NCI-H446 (cell line): ENCODE measurements around the gene RASSF7.
A peak's percentile ranks its signal among the peaks of the same experiment; 100 is the strongest.
"Not testable (repeated sequence)": the region's sequence is repeated elsewhere in the genome, so short reads cannot be mapped to it uniquely, and the experiment has no call there.

Source experiments
- DNase-seq, 2 experiments: peaks; one replicate each; lab custom pipeline; 2025; lab: John Stamatoyannopoulos, UW

RASSF7 gene

GRCh38 chr11:560305-561147 is at the start of gene RASSF7, which contains the start of gene LMNTD2:
Gene RASSF7 (plus strand): TSS chr11:560970. CDS start chr11:561769, 799 bp downstream.
Gene LMNTD2 (minus strand): TSS chr11:560738. CDS start chr11:560716, 22 bp downstream.
- DNase-seq: peak; percentile 75 to 92

DNA sequence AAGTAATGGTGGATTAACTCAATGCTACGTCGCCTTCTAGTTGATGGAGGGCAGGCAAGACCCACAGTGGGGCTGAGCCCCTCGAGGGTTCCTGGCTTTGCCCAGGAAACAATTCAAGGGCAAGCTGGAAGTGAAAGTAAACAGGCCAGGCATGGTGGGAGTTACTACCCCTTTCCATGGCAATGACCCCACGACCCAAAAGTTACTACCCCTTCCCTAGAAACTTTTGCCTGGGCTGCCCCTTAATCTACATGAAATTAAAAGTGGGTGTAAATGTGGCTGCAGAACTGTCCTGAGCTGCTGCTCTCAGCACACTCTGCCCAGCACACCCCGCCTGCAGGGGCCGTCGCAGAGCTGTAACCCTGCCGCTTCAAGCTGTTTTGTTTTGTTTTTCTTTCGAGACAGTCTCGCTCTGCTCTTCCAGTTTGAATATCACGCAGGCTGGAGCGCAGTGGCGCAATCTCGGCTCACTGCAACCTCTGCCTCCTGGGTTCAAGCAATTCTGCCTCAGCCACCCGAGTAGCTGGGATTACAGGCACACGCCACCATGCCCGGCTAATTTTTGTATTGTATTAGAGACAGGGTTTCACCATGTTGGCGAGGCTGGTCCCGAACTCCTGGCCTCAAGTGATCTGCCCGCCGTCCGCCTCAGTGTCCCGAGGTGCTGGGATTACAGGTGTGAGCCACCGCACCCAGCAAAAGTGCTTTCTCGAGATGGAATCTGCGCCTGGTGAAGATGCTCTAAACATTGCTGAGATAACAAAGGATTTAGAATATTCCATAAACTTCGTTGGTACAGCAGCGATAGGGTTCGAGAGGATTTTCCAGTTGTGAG is 47.8 kb upstream of the RASSF7 start:
- no peak for DNase-seq

- no peak for DNase-seq
These were observed 46.2 kb upstream of the RASSF7 start for GRCh38 chr11:514606-515005.

- DNase-seq: no peak
These were observed 45.6 kb upstream of the RASSF7 start for GRCh38 chr11:515131-515530.

DNA sequence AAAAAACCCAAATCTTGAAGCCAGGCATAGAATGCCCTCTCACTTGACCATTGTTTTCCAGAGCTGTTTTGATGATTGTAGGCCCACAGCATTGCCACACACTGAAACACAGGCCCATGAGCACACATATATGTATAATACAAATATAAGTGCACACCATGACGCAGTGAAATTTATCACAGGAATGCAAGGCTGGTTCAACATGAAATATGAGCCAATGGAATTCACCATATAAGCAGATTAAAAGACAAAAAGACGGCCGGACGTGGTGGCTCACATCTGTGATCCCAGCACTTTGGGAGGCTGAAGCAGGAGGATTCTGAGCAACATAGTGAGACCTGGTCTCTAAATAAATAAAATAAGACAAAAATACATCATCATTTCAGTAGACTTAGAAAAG is 44.4 kb upstream of the RASSF7 start:
- no peak for DNase-seq

DNA sequence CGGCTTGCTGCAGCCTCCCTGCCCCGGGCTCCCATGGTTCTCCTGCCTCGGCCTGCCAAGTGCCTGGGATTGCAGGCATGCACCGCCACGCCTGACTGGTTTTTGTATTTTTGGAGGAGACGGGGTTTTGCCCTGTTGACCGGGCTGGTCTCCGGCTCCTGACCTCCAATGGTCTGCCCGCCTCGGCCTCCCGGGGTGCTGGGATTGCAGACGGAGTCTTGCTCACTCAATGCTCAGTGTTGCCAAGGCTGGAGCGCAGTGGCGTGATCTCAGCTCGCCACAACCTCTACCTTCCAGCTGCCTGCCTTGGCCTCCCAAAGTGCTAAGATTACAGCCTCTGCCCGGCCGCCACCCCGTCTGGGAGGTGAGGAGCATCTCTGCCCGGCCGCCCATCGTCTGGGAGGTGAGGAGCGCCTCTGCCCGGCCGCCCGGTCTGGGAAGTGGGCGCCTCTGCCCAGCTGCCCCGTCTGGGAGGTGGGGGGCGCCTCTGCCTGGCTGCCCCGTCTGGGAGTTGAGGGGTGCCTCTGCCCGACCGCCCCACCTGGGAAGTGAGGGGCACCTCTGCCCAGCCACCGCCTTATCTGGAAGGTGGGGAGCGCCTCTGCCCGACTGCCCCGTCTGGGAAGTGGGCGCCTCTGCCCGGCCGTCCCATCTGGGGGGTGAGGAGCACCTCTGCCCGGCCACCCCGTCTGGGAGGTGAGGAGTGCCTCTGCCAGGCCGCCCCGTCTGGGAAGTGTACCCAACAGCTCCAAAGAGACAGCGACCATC is 43.7 kb upstream of the RASSF7 start:
- not testable (repeated sequence) for DNase-seq

- no peak for DNase-seq
These were observed 42.1 kb upstream of the RASSF7 start for GRCh38 chr11:518463-519202.

GRCh38 chr11:520428-521176 is 40.2 kb upstream of the RASSF7 start:
- DNase-seq: no peak

GRCh38 chr11:521177-521688 is 39.5 kb upstream of the RASSF7 start:
- DNase-seq: no peak

- no peak for DNase-seq
These were observed 34.6 kb upstream of the RASSF7 start for GRCh38 chr11:526192-526591.

GRCh38 chr11:528166-528814 is 32.5 kb upstream of the RASSF7 start:
- no peak for DNase-seq

DNA sequence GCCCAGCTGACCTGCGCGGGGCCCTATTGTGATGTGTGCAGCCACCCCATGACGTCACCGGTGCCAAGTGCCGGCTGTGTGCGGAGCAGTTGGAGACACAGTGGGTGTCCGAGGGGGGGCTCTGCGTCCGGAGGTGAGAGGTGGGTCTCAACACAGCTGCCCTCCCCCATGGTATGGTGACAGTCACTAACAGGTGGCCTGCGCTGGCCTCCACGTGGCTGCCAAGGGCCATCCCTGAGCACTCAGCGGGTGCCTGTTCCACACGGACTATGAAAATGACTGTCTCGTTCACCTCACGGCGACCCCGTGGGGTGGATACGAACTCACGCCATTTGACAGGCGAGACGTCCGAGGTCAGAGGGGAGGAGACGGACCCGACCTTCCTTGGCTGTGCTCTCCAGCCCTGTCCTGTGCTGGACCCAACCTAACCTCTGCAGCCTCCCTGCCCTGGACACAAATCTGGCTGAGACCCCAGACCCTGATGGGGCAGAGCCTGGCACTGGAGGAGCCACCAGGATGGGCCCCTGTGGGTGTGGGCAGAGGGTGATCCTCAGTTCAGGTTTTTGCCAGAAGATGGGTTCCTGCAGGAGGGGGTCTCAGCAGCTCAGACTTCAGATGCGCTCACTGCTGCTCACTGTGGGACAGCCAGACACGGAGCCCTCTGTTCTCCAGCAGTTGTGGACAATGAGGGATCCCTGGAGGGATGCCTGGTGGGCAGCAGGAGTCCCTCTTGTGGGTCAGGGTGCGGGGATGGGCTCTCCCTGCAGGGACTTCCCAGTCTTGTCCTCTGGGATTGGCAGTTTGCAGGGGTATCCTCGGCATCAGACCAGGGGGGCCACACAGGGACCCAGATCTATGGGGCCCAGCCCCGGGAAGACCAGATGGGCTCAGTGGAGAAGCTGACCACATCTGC is 31.7 kb upstream of the RASSF7 start:
- DNase-seq: no peak

DNA sequence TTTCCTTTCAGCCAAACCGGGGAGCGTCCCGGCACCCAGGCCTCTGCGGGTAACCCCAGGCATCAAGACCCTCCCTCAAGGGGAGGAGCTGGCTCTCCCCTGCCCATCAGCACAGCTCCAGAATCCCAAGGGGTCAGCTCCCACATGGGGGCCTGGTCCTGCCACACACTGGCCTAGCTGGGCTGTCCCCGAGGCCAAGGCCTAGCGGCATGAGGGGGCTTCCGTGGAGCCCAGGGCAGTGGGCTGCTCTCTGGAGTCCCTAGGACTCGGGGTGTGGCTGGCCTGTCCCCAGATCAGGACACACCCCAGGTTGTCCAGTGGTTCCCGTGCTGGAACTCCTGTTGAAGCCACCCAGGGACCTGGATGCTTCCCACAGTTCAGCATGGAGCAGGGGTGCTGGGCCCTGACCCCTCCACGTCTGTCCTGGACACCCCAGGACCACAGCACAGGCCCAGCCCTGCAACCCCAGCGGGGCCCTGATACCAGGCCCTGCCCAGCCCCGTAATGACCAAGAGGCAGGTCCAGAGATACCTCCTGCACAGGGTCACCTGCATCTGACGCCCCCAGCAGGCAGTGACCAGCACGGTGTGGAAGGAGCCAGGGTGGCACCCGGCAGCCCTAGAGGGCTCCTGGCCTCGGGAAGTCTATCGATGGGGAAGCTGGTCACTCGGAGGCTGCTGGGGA is 30.9 kb upstream of the RASSF7 start:
- no peak for DNase-seq

- no peak for DNase-seq
These were observed 29.6 kb upstream of the RASSF7 start for GRCh38 chr11:530960-531831.

DNA sequence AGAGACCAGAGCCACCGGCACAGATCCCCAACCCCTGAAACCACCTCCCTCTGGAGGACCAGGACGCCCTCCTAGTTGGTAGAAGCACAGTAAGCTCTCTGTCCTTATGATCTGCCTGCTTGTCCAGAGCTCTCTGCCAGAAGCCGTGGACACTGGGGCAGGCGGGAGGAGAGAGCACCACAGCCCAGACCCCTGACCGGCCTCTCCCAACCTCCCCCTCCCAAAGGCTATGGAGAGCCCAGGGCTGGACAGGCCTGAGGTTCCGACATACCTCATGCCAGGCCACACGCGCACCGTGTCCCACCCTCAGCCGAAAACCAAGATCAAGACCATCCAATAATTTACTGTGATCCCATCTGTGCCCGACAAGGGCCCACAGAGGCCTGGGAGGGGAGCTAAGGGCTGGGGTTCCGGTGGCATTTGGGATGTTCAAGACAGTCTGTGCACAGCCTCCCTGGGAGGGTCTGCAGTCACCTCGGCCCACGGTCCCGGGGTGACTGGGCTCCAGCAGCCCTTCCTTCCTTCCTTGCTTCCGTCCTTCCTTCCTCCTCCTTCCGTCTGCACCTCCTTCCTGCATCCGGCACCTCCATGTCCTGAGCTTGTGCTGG is 28.7 kb upstream of the RASSF7 start:
- no peak for DNase-seq

DNA sequence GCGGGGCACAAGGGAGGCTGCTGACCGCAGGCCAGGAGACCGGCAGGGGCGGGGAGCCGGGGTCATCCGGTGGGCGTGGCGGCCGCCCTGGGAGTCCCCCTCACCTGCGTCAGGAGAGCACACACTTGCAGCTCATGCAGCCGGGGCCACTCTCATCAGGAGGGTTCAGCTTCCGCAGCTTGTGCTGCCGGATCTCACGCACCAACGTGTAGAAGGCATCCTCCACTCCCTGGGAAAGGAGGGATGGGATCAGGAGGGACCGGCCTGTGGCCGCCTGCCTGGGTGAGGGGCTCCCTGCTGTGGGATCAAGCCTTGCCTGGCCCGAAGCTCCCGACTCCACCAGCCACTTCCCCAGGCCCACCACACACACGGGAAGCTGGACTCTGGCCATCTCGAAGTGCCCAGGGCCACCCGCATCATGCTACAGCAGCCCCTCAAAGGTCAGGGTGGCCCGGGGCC is 28.2 kb upstream of the RASSF7 start:
- DNase-seq: no peak
